Suppressor macrophage treated with lipopolysaccharide for 1 hour (primary cell): ENCODE measurements around the gene SPRYD4.
"Not testable (repeated sequence)": the region's sequence is repeated elsewhere in the genome, so short reads cannot be mapped to it uniquely, and the experiment has no call there.

Source experiments
- DNase-seq, 3 donors: peaks; one replicate each; pipeline ENCODE4 v3.0.0-alpha.2; 2020 to 2022

The SPRYD4 gene

GRCh38 chr12:56477521-56478225, 9.3 kb downstream of the SPRYD4 start:
- DNase-seq: no peak

DNA sequence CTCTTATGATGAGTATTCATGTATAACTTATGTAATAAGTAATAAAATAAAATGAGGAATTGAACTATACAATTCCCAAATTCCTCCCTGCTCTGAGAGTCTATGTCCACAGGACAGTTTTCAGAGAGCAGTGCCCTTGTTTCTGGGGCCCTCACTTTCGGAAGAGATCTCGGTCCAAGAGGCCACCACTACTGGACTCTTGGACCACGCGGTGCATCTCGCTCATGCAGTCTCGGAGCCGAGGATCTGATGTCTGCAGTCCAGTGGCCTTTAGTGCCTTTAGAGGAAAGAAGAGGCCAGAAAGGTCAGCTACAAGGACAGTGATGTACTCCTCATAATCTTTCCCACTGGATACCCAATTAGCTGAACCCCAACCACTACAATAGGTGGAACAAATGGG, 11.2 kb downstream of the SPRYD4 start:
- no peak for DNase-seq

- DNase-seq: no peak
These were observed 16.2 kb downstream of the SPRYD4 start for GRCh38 chr12:56484566-56484965.

- no peak for DNase-seq
These were observed 18.3 kb downstream of the SPRYD4 start for GRCh38 chr12:56486694-56487093.

GRCh38 chr12:56487448-56488040, 19.2 kb downstream of the SPRYD4 start:
- no peak for DNase-seq

DNA sequence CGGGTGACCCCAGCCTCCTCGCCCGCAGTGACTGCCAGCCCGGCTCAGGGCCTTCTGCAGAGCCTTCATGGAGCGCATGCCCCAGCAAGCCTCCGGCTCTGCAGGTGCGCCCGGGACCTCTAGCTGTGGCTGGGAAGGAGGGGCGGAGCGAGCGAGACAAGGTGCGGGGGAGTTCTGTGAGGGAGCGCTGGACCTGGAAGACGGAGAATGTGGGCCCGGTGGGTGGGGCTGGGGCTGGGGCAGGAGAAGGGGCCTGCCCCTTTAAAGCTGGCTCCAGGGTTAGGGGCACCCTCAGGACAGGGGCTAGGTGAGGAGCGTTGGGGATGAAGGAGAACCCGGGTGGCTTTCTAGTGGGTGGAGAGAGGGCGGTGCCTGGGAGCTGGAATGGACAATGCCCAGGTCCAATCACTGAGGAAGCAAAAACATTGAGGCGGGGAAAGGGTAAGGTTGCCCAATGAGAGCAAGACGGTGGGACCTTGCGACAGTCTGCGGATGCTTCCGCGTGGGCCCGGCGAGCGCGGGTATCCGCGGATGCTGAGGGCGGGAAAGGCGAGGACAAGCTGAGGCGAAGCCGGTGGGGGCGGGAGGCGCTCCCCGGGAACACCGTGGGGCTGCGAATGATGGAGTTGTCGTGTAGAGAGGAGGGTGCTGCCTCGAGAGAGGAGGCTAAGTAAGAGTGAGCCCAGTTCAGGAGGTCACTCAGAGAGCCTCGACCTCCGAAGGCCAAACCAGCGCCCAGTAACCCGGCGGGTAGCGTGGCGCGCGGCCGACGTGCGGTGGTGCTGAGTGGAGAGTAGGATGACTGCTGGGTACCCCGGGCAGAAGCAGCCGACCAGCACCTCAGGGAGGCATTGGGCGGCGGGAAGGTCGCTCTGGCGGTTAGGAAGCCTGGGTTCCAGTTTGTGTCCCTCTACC, 19.9 kb downstream of the SPRYD4 start, which contains the start of gene GLS2:
TSS of gene GLS2 (minus strand) at position 121 of the 915 bp plus-strand sequence. CDS start at position 78, 43 bp downstream.
- DNase-seq: peak; percentile 71 to 83 (median 81)

DNA sequence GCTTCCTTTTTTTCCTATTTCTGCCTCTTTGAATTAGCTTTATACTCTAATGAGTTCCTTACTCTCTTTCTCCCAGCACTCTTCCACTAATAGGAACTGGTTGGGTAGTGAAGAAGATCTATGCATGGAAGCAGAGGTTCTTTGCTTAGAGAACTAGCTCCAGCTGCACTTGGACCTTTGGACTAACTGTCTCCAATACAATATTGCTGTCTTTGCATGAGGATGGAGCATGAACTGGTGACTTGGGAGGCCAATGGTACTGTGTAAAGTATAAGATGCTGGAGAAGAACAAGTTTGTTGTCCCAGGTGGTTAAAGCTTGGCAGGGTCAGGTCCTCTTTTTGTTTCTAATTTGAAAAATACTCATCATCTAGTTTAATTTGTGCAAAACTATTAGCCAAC, 22.0 kb downstream of the SPRYD4 start:
- no peak for DNase-seq

GRCh38 chr12:56493409-56494105, 25.2 kb downstream of the SPRYD4 start:
- DNase-seq: not testable (repeated sequence)

GRCh38 chr12:56494106-56494415, 25.7 kb downstream of the SPRYD4 start:
- not testable (repeated sequence) for DNase-seq

GRCh38 chr12:56494481-56494880, 26.1 kb downstream of the SPRYD4 start:
- not testable (repeated sequence) for DNase-seq

- DNase-seq: peak; percentile 25 to 47 (median 31)
These were observed 28.3 kb downstream of the SPRYD4 start for GRCh38 chr12:56496704-56497103.

GRCh38 chr12:56498126-56498902, 29.9 kb downstream of the SPRYD4 start:
- DNase-seq: not testable (repeated sequence)

GRCh38 chr12:56499452-56499851, 31.1 kb downstream of the SPRYD4 start:
- DNase-seq: not testable (repeated sequence)

DNA sequence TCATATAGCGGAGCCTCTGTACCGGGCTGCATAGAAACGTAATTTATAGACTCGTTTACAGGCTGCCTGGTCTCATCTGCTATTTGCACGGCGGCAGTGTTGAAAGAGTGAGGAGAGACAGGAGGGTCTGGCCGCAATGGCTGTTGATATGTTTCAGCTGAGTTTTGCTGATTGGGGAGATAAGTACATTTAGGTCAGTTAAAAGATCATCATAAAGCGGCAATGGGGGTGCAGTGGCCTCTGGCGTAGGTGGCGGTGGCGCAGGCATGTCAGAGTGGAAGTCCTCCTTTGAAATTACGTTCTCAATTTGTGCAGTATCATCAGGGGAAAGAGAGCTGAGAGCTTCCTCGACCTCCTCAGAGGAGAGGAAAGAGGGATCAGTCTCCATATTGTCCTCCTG, 31.5 kb downstream of the SPRYD4 start:
- not testable (repeated sequence) for DNase-seq

- no peak for DNase-seq
These were observed 42.4 kb downstream of the SPRYD4 start for GRCh38 chr12:56510786-56511185.

DNA sequence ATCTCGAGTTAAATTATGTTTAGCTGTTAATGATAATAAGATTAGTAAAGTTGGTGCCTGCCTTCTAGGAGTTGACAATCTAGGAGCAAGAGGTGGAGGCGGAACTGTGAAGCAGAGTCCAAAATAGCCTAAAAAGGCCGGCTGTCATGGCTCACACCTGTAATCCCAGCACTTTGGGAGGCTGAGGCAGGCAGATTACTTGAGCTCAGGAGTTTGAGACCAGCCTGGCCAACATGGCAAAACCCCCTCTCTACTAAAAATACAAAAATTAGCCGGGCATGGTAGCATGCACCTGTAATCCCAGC, 45.6 kb downstream of the SPRYD4 start:
- DNase-seq: not testable (repeated sequence)

- no peak for DNase-seq
These were observed 49.5 kb downstream of the SPRYD4 start for GRCh38 chr12:56517854-56518253.

GRCh38 chr12:56518570-56518969, 50.2 kb downstream of the SPRYD4 start:
- DNase-seq: peak in 1 of 3 donors; percentile 26

GRCh38 chr12:56520048-56520447, 51.7 kb downstream of the SPRYD4 start:
- no peak for DNase-seq

- peak in 2 of 3 donors; percentile 33 to 57 for DNase-seq
These were observed 52.1 kb downstream of the SPRYD4 start for GRCh38 chr12:56520506-56520905.

DNA sequence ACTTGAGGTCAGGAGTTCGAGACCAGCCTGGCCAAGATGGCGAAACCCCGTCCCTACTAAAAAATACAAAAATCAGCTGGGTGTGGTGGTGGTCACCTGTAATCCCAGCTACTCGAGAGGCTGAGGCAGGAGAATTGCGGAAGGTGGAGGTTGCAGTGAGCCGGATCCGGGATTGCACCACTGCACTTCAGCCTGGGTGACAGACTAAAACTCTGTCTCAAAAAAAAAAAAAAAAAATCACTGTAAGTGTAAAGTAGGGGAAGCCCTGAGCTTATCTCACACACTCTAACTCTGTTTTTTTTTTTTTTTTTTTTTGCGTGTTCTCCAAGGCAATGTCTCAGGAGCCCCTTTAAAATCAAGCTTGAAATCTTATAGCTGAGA, 52.8 kb downstream of the SPRYD4 start:
- DNase-seq: peak; percentile 40 to 64 (median 45)
